HAP-1 (cell line): ENCODE measurements around the gene ECE2.
"Not testable (repeated sequence)": the region's sequence is repeated elsewhere in the genome, so short reads cannot be mapped to it uniquely, and the experiment has no call there.

ENCODE experiments used
- DNase-seq, 2 experiments: peaks; one replicate each; pipeline ENCODE4 v3.0.0-alpha.2; 2016 to 2020; ENCODE audit warnings: low spot score in 2 of 2
- H3K27me3 ChIP-seq: fragments of 250-450 bp; sonication (Bioruptor Pico); 2 replicates; pipeline ENCODE4 v1.5.1; 2020; ENCODE audit warnings: low read depth, mild to moderate bottlenecking, moderate library complexity
- H3K36me3 ChIP-seq: fragments of 250-450 bp; sonication (Bioruptor Pico); replicated peaks from 2 replicates; pipeline ENCODE4 v1.5.1; 2020; ENCODE audit warnings: mild to moderate bottlenecking
- H3K4me1 ChIP-seq: fragments of 250-450 bp; sonication (Bioruptor Pico); 2 replicates; pipeline ENCODE4 v1.5.1; 2020; ENCODE audit warnings: mild to moderate bottlenecking
- H3K4me3 ChIP-seq: fragments of 250-450 bp; sonication (Bioruptor Pico); 2 replicates; pipeline ENCODE4 v1.5.1; 2020; ENCODE audit warnings: mild to moderate bottlenecking, moderate library complexity
- H3K9me3 ChIP-seq: fragments of 250-450 bp; sonication (Bioruptor Pico); 2 replicates; pipeline ENCODE4 v1.5.1; 2020; ENCODE audit warnings: mild to moderate bottlenecking, moderate library complexity
- in situ Hi-C: fragments of 300-500 bp; cut with MboI; formaldehyde crosslinking; loops from 3 replicates; pipeline ENCODE4 v1.14.3; 2020; ENCODE audit warnings: low sequenced_read_pairs, inconsistent platforms, mixed read lengths

Gene ECE2

GRCh38 chr3:184336547-184337398 is 61.0 kb downstream of the ECE2 start:
- Histone ChIP-seq H3K9me3 (no peaks in the 10 kb centered on the region), H3K4me3 (no peak overlapping the region), H3K36me3 (peaks cover 42% of the 10 kb centered on the region), H3K4me1 (no peaks in the 10 kb centered on the region), H3K27me3 (no peaks in the 10 kb centered on the region)
- DNase-seq = no peak
- in situ Hi-C loops = no loop called here

- DNase-seq = no peak
- in situ Hi-C loops = no loop called here
- Histone ChIP-seq H3K9me3 (no peaks in the 10 kb centered on the region), H3K36me3 (peaks cover 36% of the 10 kb centered on the region), H3K4me1 (no peaks in the 10 kb centered on the region), H3K4me3 (no peak within 1 kb of the TSS), H3K27me3 (no peaks in the 10 kb centered on the region)
Observed at GRCh38 chr3:184337399-184337714, 61.5 kb downstream of the ECE2 start, which contains the start of gene FAM131A. Gene FAM131A, plus strand, starts transcription at chr3:184337600. Its CDS starts 31 bp downstream, at chr3:184337631.

- Histone ChIP-seq H3K27me3 (no peaks in the 10 kb centered on the region), H3K36me3 (peaks cover 30% of the 10 kb centered on the region), H3K4me3 (no peak overlapping the region), H3K9me3 (no peaks in the 10 kb centered on the region), H3K4me1 (no peaks in the 10 kb centered on the region)
- in situ Hi-C loops = no loop called here
- DNase-seq = no peak
Observed at GRCh38 chr3:184337981-184338380, 62.2 kb downstream of the ECE2 start.

GRCh38 chr3:184338511-184338945 is 62.7 kb downstream of the ECE2 start:
- no peak overlapping the region for H3K4me3 ChIP-seq
- H3K9me3 ChIP-seq = no peaks in the 10 kb centered on the region
- H3K4me1 ChIP-seq = no peaks in the 10 kb centered on the region
- DNase-seq = no peak
- H3K27me3 ChIP-seq = no peaks in the 10 kb centered on the region
- H3K36me3 ChIP-seq = peaks cover 24% of the 10 kb centered on the region
- in situ Hi-C loops = no loop called here

- DNase-seq = no peak
- no peaks in the 10 kb centered on the region for H3K4me1 ChIP-seq
- no peaks in the 10 kb centered on the region for H3K27me3 ChIP-seq
- no peaks in the 10 kb centered on the region for H3K9me3 ChIP-seq
- in situ Hi-C loops = no loop called here
- no peak overlapping the region for H3K4me3 ChIP-seq
- peaks cover 20% of the 10 kb centered on the region for H3K36me3 ChIP-seq
Observed at GRCh38 chr3:184339001-184339400, 63.2 kb downstream of the ECE2 start.

- DNase-seq, in situ Hi-C loops, H3K9me3 ChIP-seq, H3K4me1 ChIP-seq, H3K4me3 ChIP-seq, H3K27me3 ChIP-seq: not testable (repeated sequence)
- peaks cover 14% of the 10 kb centered on the region for H3K36me3 ChIP-seq
Observed at GRCh38 chr3:184339451-184340135, 63.8 kb downstream of the ECE2 start.

GRCh38 chr3:184341925-184342324 is 66.1 kb downstream of the ECE2 start:
- no peaks in the 10 kb centered on the region for H3K9me3 ChIP-seq
- H3K4me1 ChIP-seq = peaks cover 3% of the 10 kb centered on the region; the same call in 1 of the 2 replicates
- H3K36me3 ChIP-seq = peaks cover 2% of the 10 kb centered on the region; the same call in 1 of the 2 replicates
- no peak for DNase-seq
- no peak overlapping the region for H3K4me3 ChIP-seq
- in situ Hi-C loops = no loop called here
- no peaks in the 10 kb centered on the region for H3K27me3 ChIP-seq
